SH-SY5Y (cell line): ENCODE data around the gene MAP6D1.

ENCODE experiments used
- GATA2 ChIP-seq: IDR thresholded peaks from 2 replicates; pipeline ENCODE4 v1.6.1; 2011; ENCODE audit warnings: mild to moderate bottlenecking, low read depth, low read length
- GATA3 ChIP-seq: IDR thresholded peaks from 2 replicates; pipeline ENCODE4 v1.6.1; 2011; ENCODE audit warnings: low read depth, mild to moderate bottlenecking, low read length, moderate library complexity

DNA sequence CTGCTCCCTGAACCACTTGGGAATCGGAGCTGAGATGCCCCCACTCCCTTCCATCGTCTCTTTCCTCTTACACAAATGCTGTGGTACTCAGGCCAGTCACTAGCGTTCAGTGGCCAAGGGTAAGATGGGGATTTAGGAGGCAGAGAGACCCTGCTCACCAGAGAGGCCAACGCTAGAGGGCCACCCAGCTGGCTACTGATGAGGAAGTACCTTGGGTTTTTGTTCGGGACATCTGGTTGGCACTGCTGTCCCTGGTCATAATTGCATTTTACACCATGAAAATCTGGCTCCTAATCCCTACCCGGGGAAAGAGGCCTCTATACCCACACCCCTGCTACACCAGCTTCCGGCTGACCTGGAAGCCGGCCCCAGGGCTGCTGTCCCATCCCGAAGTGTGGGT, 7.7 kb downstream of the MAP6D1 start:
- TF ChIP-seq GATA2 (no peak), GATA3 (no peak)
